HepG2 (cell line): ENCODE results near the gene PGPEP1. TPM values are rescaled to one million over a fixed set of nuclear protein-coding genes. Genes with fewer than 3 reads are reported as not detected.

Experiments used
- ELF1 ChIP-seq: sonication (generic); formaldehyde crosslinking; IDR thresholded peaks from 2 replicates; pipeline ENCODE4 v1.4.0; 2020; ENCODE audit warnings: missing genetic modification reagents
- HOXA5 ChIP-seq: sonication (generic); formaldehyde crosslinking; IDR thresholded peaks from 2 replicates; pipeline ENCODE4 v1.4.0; 2020; ENCODE audit warnings: missing genetic modification reagents
- MTF2 ChIP-seq: sonication (generic); formaldehyde crosslinking; IDR thresholded peaks from 2 replicates; pipeline ENCODE4 v1.5.0; 2020; ENCODE audit warnings: missing genetic modification reagents, borderline replicate concordance
- PRMT3 ChIP-seq: sonication (generic); formaldehyde crosslinking; IDR thresholded peaks from 2 replicates; pipeline ENCODE4 v1.8.1; 2022; ENCODE audit warnings: low read depth, mild to moderate bottlenecking, moderate library complexity, missing genetic modification reagents, borderline replicate concordance
- RFX3 ChIP-seq: IDR thresholded peaks from 2 replicates; pipeline ENCODE4 v1.6.1; 2016; ENCODE audit warnings: missing biosample characterization, missing genetic modification reagents
- RNF2 ChIP-seq: fragments of 450-650 bp; conservative IDR thresholded peaks from 2 replicates; pipeline ENCODE4 v1.6.1; 2016; ENCODE audit warnings: low read depth
- RORA ChIP-seq: sonication (generic); formaldehyde crosslinking; IDR thresholded peaks from 2 replicates; pipeline ENCODE4 v1.5.0; 2020; ENCODE audit warnings: mild to moderate bottlenecking, missing genetic modification reagents, moderate library complexity
- TBX3 ChIP-seq: fragments of 450-650 bp; IDR thresholded peaks from 2 replicates; pipeline ENCODE4 v1.6.1; 2017; ENCODE audit warnings: antibody characterized with exemption, mild to moderate bottlenecking, inconsistent platforms, borderline replicate concordance
- ZFP36 ChIP-seq: fragments of 150-350 bp; IDR thresholded peaks from 2 replicates; pipeline ENCODE4 v1.6.1; 2018; ENCODE audit warnings: borderline replicate concordance, low read length, low read depth; ENCODE audit not compliant: partially characterized antibody
- ZNF224 ChIP-seq: sonication (generic); formaldehyde crosslinking; IDR thresholded peaks from 2 replicates; pipeline ENCODE4 v1.5.0; 2020; ENCODE audit warnings: mild to moderate bottlenecking, missing genetic modification reagents
- ZNF460 ChIP-seq: sonication (generic); formaldehyde crosslinking; IDR thresholded peaks from 2 replicates; pipeline ENCODE4 v1.5.1; 2020; ENCODE audit warnings: missing genetic modification reagents, mild to moderate bottlenecking, borderline replicate concordance
- ZNF720 ChIP-seq: sonication (generic); formaldehyde crosslinking; IDR thresholded peaks from 2 replicates; pipeline ENCODE4 v1.4.0; 2020; ENCODE audit warnings: missing genetic modification reagents
- ZNF775 ChIP-seq: sonication (generic); formaldehyde crosslinking; IDR thresholded peaks from 2 replicates; pipeline ENCODE4 v1.4.0; 2020; ENCODE audit warnings: missing genetic modification reagents, mild to moderate bottlenecking, moderate library complexity, borderline replicate concordance
- ZSCAN12 ChIP-seq: sonication (generic); formaldehyde crosslinking; IDR thresholded peaks from 2 replicates; pipeline ENCODE4 v1.9.0; 2021; ENCODE audit warnings: mild to moderate bottlenecking, missing genetic modification reagents
- polyA plus RNA-seq, 8 experiments: library from polyadenylated mRNA; depleted of rRNA in 3 of 8; stranded (reverse) in 7 of 8; unstranded in 1 of 8; fragments of >200 nt; fragmentation: Illumina TruSeq in 4 of 8; extraction: Trizol in 4 of 8; gene quantifications; 2 replicates each; pipeline versions ENCODE4 v1.2.1 to v1.2.3, GENCODE V29; 2011 to 2016; ENCODE audit warnings: low read depth in 4 of 8, missing spikeins in 1 of 8, mixed read lengths in 1 of 8; ENCODE audit not compliant: insufficient read depth in 1 of 8
- total RNA-seq, 5 experiments: library from RNA; depleted of rRNA; stranded (reverse); fragments of >200 nt; fragmentation: Illumina TruSeq; extraction: Trizol; gene quantifications; 2 replicates each; pipeline ENCODE4 v1.2.3, GENCODE V29; 2016; ENCODE audit warnings: low read depth in 1 of 5
- TF ChIP-seq, protein P1 (sequence below): sonication (generic); formaldehyde crosslinking; IDR thresholded peaks from 2 replicates; pipeline ENCODE4 v1.9.0; 2021; ENCODE audit warnings: mild to moderate bottlenecking, missing genetic modification reagents
- TF ChIP-seq, protein P2 (sequence below): sonication (generic); formaldehyde crosslinking; IDR thresholded peaks from 2 replicates; pipeline ENCODE4 v1.8.1; 2023; ENCODE audit warnings: missing genetic modification reagents, mild to moderate bottlenecking, borderline replicate concordance
- TF ChIP-seq, protein P3 (sequence below): sonication (generic); formaldehyde crosslinking; conservative IDR thresholded peaks from 2 replicates; pipeline ENCODE4 v1.8.0; 2022; ENCODE audit warnings: low read depth, missing genetic modification reagents
- TF ChIP-seq, protein P4 (sequence below): sonication (generic); formaldehyde crosslinking; IDR thresholded peaks from 2 replicates; pipeline ENCODE4 v1.4.0; 2020; ENCODE audit warnings: missing genetic modification reagents, mild to moderate bottlenecking, borderline replicate concordance

PGPEP1 gene
- total and polyA plus RNA-seq, 2 of the 13 experiments (the other 11 are each of a cell fraction or from before 2014, with no cell fraction given), result 53.1 to 56.6 TPM

DNA sequence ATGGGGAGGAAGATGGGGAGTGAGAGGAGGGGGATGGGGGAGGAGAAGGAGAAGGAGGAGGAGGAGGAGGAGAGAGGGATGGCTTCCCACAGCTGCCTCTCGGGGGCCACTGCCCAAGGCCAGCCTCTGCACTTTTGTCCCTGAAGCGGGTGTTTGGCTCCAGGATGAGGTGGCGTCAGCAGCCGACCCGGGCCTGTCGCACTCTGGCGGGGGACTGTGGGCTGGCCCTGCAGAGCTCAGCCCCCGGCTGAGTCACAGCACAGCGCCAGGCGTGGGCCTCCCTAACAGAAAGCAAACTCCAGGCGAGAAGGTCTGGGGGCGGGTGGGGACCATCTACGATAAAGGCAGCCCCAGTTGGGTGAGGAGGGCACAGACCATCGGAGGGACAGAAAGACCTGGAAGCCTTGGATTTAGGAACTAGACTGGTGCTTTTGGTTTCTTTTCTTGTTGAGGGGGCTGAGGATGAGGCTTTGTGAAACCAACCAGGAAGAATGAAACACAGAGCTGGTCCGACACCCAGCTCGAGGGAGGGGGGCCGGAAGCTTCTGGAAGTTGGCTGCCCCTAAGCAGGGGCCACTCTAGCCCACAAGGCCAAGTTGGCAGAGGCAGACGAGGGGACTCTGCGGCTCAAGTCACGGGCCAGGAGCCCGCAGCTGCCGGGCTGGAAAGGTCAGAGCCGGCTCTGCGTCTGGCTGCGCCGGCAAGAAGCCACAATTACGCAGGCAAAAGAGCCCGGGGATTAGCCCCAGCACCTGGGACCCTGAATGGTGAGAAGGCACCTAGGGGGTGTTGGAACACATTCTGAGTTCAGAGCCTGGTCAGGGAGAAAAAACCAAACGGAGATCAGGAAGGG lies 35.7 kb upstream of the PGPEP1 start (continued):
- no peak for TF ChIP-seq RORA (CRISPR knock-in tag)
- no peak for TF ChIP-seq HOXA5 (CRISPR knock-in tag)
- TF ChIP-seq ZNF224 (CRISPR knock-in tag), result no peak
- no peak; the same call in 1 of the 2 replicates for TF ChIP-seq ELF1 (CRISPR knock-in tag)
- no peak for TF ChIP-seq ZNF720
- TF ChIP-seq, protein P1, sequence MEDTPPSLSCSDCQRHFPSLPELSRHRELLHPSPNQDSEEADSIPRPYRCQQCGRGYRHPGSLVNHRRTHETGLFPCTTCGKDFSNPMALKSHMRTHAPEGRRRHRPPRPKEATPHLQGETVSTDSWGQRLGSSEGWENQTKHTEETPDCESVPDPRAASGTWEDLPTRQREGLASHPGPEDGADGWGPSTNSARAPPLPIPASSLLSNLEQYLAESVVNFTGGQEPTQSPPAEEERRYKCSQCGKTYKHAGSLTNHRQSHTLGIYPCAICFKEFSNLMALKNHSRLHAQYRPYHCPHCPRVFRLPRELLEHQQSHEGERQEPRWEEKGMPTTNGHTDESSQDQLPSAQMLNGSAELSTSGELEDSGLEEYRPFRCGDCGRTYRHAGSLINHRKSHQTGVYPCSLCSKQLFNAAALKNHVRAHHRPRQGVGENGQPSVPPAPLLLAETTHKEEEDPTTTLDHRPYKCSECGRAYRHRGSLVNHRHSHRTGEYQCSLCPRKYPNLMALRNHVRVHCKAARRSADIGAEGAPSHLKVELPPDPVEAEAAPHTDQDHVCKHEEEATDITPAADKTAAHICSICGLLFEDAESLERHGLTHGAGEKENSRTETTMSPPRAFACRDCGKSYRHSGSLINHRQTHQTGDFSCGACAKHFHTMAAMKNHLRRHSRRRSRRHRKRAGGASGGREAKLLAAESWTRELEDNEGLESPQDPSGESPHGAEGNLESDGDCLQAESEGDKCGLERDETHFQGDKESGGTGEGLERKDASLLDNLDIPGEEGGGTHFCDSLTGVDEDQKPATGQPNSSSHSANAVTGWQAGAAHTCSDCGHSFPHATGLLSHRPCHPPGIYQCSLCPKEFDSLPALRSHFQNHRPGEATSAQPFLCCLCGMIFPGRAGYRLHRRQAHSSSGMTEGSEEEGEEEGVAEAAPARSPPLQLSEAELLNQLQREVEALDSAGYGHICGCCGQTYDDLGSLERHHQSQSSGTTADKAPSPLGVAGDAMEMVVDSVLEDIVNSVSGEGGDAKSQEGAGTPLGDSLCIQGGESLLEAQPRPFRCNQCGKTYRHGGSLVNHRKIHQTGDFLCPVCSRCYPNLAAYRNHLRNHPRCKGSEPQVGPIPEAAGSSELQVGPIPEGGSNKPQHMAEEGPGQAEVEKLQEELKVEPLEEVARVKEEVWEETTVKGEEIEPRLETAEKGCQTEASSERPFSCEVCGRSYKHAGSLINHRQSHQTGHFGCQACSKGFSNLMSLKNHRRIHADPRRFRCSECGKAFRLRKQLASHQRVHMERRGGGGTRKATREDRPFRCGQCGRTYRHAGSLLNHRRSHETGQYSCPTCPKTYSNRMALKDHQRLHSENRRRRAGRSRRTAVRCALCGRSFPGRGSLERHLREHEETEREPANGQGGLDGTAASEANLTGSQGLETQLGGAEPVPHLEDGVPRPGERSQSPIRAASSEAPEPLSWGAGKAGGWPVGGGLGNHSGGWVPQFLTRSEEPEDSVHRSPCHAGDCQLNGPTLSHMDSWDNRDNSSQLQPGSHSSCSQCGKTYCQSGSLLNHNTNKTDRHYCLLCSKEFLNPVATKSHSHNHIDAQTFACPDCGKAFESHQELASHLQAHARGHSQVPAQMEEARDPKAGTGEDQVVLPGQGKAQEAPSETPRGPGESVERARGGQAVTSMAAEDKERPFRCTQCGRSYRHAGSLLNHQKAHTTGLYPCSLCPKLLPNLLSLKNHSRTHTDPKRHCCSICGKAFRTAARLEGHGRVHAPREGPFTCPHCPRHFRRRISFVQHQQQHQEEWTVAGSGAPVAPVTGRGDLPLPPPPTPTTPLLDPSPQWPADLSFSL (CRISPR knock-in tag), result no peak
- no peak for TF ChIP-seq ZSCAN12 (CRISPR knock-in tag)
- TF ChIP-seq TBX3, result no peak
- peak; percentile 88; the same call in 1 of the 2 replicates for TF ChIP-seq PRMT3
- TF ChIP-seq, protein P2, sequence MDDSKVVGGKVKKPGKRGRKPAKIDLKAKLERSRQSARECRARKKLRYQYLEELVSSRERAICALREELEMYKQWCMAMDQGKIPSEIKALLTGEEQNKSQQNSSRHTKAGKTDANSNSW, result peak; percentile 33; the same call in 1 of the 2 replicates
- TF ChIP-seq ZFP36, result no peak
- 0 out of 2 replicates have a peak, but pooled peaks have one; percentile 8 for TF ChIP-seq MTF2 (CRISPR knock-in tag)
- TF ChIP-seq ZNF775 (CRISPR knock-in tag), result no peak
- TF ChIP-seq ZNF460 (CRISPR knock-in tag), result peak; percentile 27; the same call in 1 of the 2 replicates
- no peak for TF ChIP-seq RNF2
- TF ChIP-seq, protein P3, sequence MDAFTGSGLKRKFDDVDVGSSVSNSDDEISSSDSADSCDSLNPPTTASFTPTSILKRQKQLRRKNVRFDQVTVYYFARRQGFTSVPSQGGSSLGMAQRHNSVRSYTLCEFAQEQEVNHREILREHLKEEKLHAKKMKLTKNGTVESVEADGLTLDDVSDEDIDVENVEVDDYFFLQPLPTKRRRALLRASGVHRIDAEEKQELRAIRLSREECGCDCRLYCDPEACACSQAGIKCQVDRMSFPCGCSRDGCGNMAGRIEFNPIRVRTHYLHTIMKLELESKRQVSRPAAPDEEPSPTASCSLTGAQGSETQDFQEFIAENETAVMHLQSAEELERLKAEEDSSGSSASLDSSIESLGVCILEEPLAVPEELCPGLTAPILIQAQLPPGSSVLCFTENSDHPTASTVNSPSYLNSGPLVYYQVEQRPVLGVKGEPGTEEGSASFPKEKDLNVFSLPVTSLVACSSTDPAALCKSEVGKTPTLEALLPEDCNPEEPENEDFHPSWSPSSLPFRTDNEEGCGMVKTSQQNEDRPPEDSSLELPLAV (CRISPR knock-in tag), result no peak
- TF ChIP-seq, protein P4, sequence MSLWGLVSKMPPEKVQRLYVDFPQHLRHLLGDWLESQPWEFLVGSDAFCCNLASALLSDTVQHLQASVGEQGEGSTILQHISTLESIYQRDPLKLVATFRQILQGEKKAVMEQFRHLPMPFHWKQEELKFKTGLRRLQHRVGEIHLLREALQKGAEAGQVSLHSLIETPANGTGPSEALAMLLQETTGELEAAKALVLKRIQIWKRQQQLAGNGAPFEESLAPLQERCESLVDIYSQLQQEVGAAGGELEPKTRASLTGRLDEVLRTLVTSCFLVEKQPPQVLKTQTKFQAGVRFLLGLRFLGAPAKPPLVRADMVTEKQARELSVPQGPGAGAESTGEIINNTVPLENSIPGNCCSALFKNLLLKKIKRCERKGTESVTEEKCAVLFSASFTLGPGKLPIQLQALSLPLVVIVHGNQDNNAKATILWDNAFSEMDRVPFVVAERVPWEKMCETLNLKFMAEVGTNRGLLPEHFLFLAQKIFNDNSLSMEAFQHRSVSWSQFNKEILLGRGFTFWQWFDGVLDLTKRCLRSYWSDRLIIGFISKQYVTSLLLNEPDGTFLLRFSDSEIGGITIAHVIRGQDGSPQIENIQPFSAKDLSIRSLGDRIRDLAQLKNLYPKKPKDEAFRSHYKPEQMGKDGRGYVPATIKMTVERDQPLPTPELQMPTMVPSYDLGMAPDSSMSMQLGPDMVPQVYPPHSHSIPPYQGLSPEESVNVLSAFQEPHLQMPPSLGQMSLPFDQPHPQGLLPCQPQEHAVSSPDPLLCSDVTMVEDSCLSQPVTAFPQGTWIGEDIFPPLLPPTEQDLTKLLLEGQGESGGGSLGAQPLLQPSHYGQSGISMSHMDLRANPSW (CRISPR knock-in tag), result no peak
- no peak for TF ChIP-seq RFX3 (CRISPR knock-in tag)
